Right cardiac atrium (tissue), 5 donors: Measurements from ENCODE around the gene CRYBG1. TPM values are rescaled to one million over a fixed set of nuclear protein-coding genes. Genes with fewer than 3 reads are reported as not detected.
"Not testable (repeated sequence)": the region's sequence is repeated elsewhere in the genome, so short reads cannot be mapped to it uniquely, and the experiment has no call there.

ENCODE experiments used
- ATAC-seq, 2 donors: fragments of 200-7000 bp; cut with Tn5 transposase; one replicate each; pipeline versions ENCODE4 v1.8.0 to v1.9.1; 2020; ENCODE audit warnings: moderate library complexity in 2 of 2, mild to moderate bottlenecking in 1 of 2
- DNase-seq, 3 donors: peaks; one replicate each; pipeline ENCODE4 v3.0.0-alpha.2; 2020
- H3K27ac ChIP-seq: one replicate; pipeline ENCODE4 v1.5.1; 2013; ENCODE audit warnings: mild to moderate bottlenecking, low read length, control low read depth, moderate library complexity
- H3K27me3 ChIP-seq: one replicate; pipeline ENCODE4 v1.6.1; 2013; ENCODE audit not compliant: control insufficient read depth, insufficient read depth
- H3K4me1 ChIP-seq: one replicate; pipeline ENCODE4 v1.6.1; 2013; ENCODE audit warnings: low read length; ENCODE audit not compliant: control insufficient read depth, insufficient read depth
- H3K4me3 ChIP-seq: one replicate; pipeline ENCODE4 v1.5.1; 2013; ENCODE audit warnings: low read length, control low read depth
- H3K9me3 ChIP-seq: one replicate; pipeline ENCODE4 v1.6.1; 2013; ENCODE audit warnings: low read length; ENCODE audit not compliant: control insufficient read depth
- WGBS: extraction: QIAGEN DNeasy Blood & Tissue Kit; methylation state at CpG from one replicate; pipeline ENCODE4 v1.1.7; 2013; 5-methylcytosine and 5-hydroxymethylcytosine counted together
- intact Hi-C, 4 donors: fragments of 100-400 bp; cut with DNase I; formaldehyde crosslinking; loops; one replicate each; pipeline versions ENCODE4 v1.11.0 to v1.14.0; 2022 to 2023
- polyA plus RNA-seq: library from polyadenylated mRNA; stranded (reverse); fragments of 200-250 nt; gene quantifications from one replicate; pipeline ENCODE4 v1.2.3, GENCODE V29; 2013
- total RNA-seq, 4 donors: library from RNA; stranded (reverse); fragmentation: NEBNext Ultra II Directional; extraction: Animal tissue kit (Norgen Biotek cat#: 25700); gene quantifications; one replicate each; pipeline ENCODE4 v1.2.1, GENCODE V29; 2021
- donor health status: healthy with polysubstance abuse.
- donor health status: DM: no; HTN: yes; CAD: no.
- donor health status: DM: no; HTN: no; CAD: no.
- donor health status: DM: no; HTN: yes; CAD: no; lungs with severe emphysema.
- donor health status: DM: yes; HTN: yes; CAD: no.

Gene CRYBG1
- total and polyA plus RNA-seq, 5 donors: 0.38 to 1.6 (median 0.94) TPM

DNA sequence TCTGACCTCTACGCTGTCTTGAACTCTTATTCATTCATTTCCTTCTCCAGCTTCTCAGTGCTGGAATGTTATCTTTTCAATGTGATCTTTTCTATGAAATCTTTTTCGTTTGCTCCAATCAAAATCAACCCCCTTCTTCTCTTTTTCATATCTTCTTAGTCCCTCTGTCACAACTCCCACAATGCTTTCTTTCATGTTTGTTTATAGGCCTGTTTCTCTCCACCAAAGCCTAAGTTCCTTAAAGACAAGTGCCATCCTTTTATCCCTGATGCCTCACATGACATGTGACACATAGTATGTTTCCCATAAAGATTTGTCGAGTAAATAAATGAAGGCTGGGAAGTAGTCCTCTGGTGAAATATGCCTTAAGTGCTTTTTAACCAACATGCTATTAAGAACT lies 38.1 kb downstream of the CRYBG1 start:
- Histone ChIP-seq H3K27ac (no peak overlapping the region), H3K27me3 (no peaks in the 10 kb centered on the region), H3K4me3 (no peak overlapping the region), H3K4me1 (no peaks in the 10 kb centered on the region), H3K9me3 (no peaks in the 10 kb centered on the region)
- intact Hi-C loops: no loop called here
- WGBS: 67% methylated on average over 3 of the region's 3 CpGs
- DNase-seq (no peak), ATAC-seq (no peak)

GRCh38 chr6:106405044-106405443 lies 44.5 kb downstream of the CRYBG1 start:
- intact Hi-C loops, H3K9me3 ChIP-seq, ATAC-seq, H3K27ac ChIP-seq, H3K27me3 ChIP-seq, H3K4me1 ChIP-seq, DNase-seq, H3K4me3 ChIP-seq: not testable (repeated sequence)
- 76% methylated on average over 5 of the region's 5 CpGs for whole genome bisulfite sequencing

DNA sequence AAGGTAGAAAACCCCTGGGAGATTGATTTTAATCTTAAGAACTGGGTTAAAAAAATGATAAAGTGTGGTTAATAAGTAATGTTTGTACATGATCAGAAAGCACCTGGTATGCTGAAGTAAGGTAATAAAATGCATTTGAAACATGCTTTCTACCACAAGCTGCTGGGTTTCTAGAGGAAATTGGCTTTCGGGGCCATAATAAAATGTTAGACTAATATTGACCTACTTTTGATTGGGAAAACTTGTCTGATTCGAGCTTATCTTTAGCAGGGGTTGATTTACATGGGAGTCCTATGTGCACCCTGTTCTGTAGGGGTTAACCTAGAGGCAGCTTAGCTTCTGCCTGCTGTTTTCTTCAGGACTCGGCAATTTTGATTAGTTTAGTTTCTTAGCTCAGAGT lies 50.5 kb downstream of the CRYBG1 start:
- DNase-seq (no peak), ATAC-seq (no peak)
- 75% methylated on average over 3 of the region's 3 CpGs for WGBS
- no peaks in the 10 kb centered on the region for H3K9me3 ChIP-seq
- no peaks in the 10 kb centered on the region for H3K4me1 ChIP-seq
- H3K27ac ChIP-seq: no peak overlapping the region
- H3K27me3 ChIP-seq: no peaks in the 10 kb centered on the region
- intact Hi-C loops: no loop called here
- H3K4me3 ChIP-seq: no peak overlapping the region

- H3K4me3 ChIP-seq: no peak overlapping the region
- DNase-seq (no peak), ATAC-seq (no peak)
- H3K27me3 ChIP-seq: no peaks in the 10 kb centered on the region
- intact Hi-C loops: no loop called here
- 77% methylated on average over 6 of the region's 6 CpGs for WGBS
- H3K9me3 ChIP-seq: no peaks in the 10 kb centered on the region
- no peak overlapping the region for H3K27ac ChIP-seq
- no peaks in the 10 kb centered on the region for H3K4me1 ChIP-seq
These were observed 51.2 kb downstream of the CRYBG1 start for GRCh38 chr6:106411643-106412200.

DNA sequence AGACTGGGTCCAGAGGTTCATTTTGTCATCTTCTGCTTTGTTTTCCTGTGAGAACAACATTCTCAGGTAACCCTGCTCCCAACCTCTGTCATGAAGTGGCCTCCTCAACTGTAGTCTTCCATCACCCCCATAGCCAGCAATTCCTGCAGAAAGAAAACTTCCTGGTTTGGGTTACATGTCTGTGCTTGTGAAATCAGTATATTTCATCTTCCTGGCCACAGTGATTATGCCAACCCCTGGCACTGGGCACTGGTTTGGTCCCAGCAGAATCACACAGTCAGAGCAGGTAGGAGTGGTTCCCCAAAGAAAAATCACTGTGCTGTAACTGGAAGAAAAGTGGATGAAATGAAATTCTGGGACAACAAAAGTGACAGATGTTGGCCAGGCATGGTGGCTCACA lies 52.5 kb downstream of the CRYBG1 start:
- Histone ChIP-seq H3K9me3 (no peaks in the 10 kb centered on the region), H3K4me3 (no peak overlapping the region), H3K27ac (no peak overlapping the region), H3K4me1 (no peaks in the 10 kb centered on the region), H3K27me3 (no peaks in the 10 kb centered on the region)
- intact Hi-C loops: no loop called here
- DNase-seq: no peak
- no peak for ATAC-seq

- no peak overlapping the region for H3K27ac ChIP-seq
- no peak overlapping the region for H3K4me3 ChIP-seq
- WGBS: 46% methylated on average over 2 of the region's 2 CpGs
- ATAC-seq: no peak
- no peaks in the 10 kb centered on the region for H3K4me1 ChIP-seq
- H3K27me3 ChIP-seq: no peaks in the 10 kb centered on the region
- intact Hi-C loops: no loop called here
- no peaks in the 10 kb centered on the region for H3K9me3 ChIP-seq
- no peak for DNase-seq
These were observed 53.2 kb downstream of the CRYBG1 start for GRCh38 chr6:106413722-106414121.

DNA sequence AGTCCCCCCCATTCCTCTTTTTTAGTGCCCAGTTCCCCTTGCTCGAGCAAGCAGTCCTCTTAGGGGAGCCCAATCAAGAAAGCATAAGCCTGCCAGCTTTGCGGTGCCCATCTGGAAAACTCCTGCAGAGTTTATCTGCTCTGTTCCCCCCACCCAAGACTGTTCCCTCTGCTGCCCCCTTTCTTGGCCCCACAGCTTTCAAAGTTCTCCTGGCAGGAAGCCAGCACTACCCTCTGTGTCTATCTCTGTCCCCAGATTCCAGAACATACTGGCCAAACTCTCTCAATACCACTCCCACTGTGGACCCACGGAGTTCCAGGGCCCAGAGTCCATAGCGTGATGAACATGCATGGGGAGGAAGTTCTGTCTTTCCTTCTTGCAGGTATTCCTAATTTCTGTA lies 55.4 kb downstream of the CRYBG1 start:
- WGBS: 67% methylated on average over 4 of the region's 4 CpGs
- ATAC-seq (no peak), DNase-seq (no peak)
- no peaks in the 10 kb centered on the region for H3K27me3 ChIP-seq
- no peak overlapping the region for H3K27ac ChIP-seq
- no peaks in the 10 kb centered on the region for H3K4me1 ChIP-seq
- H3K9me3 ChIP-seq: no peaks in the 10 kb centered on the region
- H3K4me3 ChIP-seq: no peak overlapping the region
- intact Hi-C loops: no loop called here

GRCh38 chr6:106417572-106418147 lies 57.1 kb downstream of the CRYBG1 start:
- Histone ChIP-seq H3K4me3 (no peak overlapping the region), H3K9me3 (no peaks in the 10 kb centered on the region), H3K4me1 (no peaks in the 10 kb centered on the region), H3K27me3 (no peaks in the 10 kb centered on the region), H3K27ac (no peak overlapping the region)
- WGBS: 60% methylated on average over 6 of the region's 6 CpGs
- intact Hi-C loops: no loop called here
- ATAC-seq (no peak), DNase-seq (no peak)

GRCh38 chr6:106419900-106420613 lies 59.5 kb downstream of the CRYBG1 start:
- Histone ChIP-seq H3K27ac (no peak overlapping the region), H3K9me3 (no peaks in the 10 kb centered on the region), H3K4me1 (no peaks in the 10 kb centered on the region), H3K27me3 (no peaks in the 10 kb centered on the region), H3K4me3 (no peak overlapping the region)
- WGBS: 38% methylated on average over 2 of the region's 2 CpGs
- no peak for ATAC-seq
- intact Hi-C loops: no loop called here
- DNase-seq: no peak

GRCh38 chr6:106421496-106421895 lies 61.0 kb downstream of the CRYBG1 start:
- no peak overlapping the region for H3K27ac ChIP-seq
- H3K4me1 ChIP-seq: no peaks in the 10 kb centered on the region
- no peak for ATAC-seq
- H3K4me3 ChIP-seq: no peak overlapping the region
- 90% methylated on average over 2 of the region's 2 CpGs for WGBS
- no peaks in the 10 kb centered on the region for H3K27me3 ChIP-seq
- no peak for DNase-seq
- intact Hi-C loops: no loop called here
- no peaks in the 10 kb centered on the region for H3K9me3 ChIP-seq

GRCh38 chr6:106422534-106422933 lies 62.0 kb downstream of the CRYBG1 start:
- no peaks in the 10 kb centered on the region for H3K9me3 ChIP-seq
- H3K27ac ChIP-seq: no peak overlapping the region
- no peaks in the 10 kb centered on the region for H3K27me3 ChIP-seq
- DNase-seq: no peak
- no peak for ATAC-seq
- no peaks in the 10 kb centered on the region for H3K4me1 ChIP-seq
- no peak overlapping the region for H3K4me3 ChIP-seq
- intact Hi-C loops: no loop called here
